HFF-Myc (cell line): ENCODE data around the gene RNF213.

Experiments used
- DNase-seq: peaks from one replicate; pipeline ENCODE4 v3.0.0-alpha.2; 2011; ENCODE audit warnings: low read depth; ENCODE audit errors: extremely low read depth
- H3K4me3 ChIP-seq: replicated peaks from 2 replicates; pipeline ENCODE4 v1.5.1; 2011; ENCODE audit warnings: low read depth, mild to moderate bottlenecking, control low read depth, low read length
- CTCF ChIP-seq: IDR thresholded peaks from 2 replicates; pipeline ENCODE4 v1.5.1; 2012; ENCODE audit warnings: mild to moderate bottlenecking, low read depth, low read length, control low read depth; ENCODE audit errors: missing control alignments

Gene RNF213

GRCh38 chr17:80445007-80445725 is 184.5 kb downstream of the RNF213 start:
- no peak for TF ChIP-seq CTCF
- no peak overlapping the region for H3K4me3 ChIP-seq
- DNase-seq: no peak

GRCh38 chr17:80445726-80446110 is 185.1 kb downstream of the RNF213 start:
- DNase-seq: no peak
- TF ChIP-seq CTCF: no peak
- H3K4me3 ChIP-seq: no peak overlapping the region

GRCh38 chr17:80446645-80447405 is 186.2 kb downstream of the RNF213 start:
- TF ChIP-seq CTCF: no peak
- no peak overlapping the region for H3K4me3 ChIP-seq
- no peak for DNase-seq

- no peak for DNase-seq
- no peak for TF ChIP-seq CTCF
These were observed 187.1 kb downstream of the RNF213 start for GRCh38 chr17:80447790-80448189.

More at GRCh38 chr17:80447790-80448189, 187.1 kb downstream of the RNF213 start:
- no peak overlapping the region for H3K4me3 ChIP-seq
